Small intestine (tissue), 7 donors: Measurements from ENCODE around the gene HAUS8. TPM values are rescaled to one million over a fixed set of nuclear protein-coding genes. Genes with fewer than 3 reads are reported as not detected.

Experiments used
- DNase-seq, 2 donors: peaks; one replicate each; pipeline versions ENCODE4 v3.0.0 to v3.0.0-alpha.2; 2013
- FAIRE-seq: peaks from 2 replicates; lab custom pipeline; 2012; peaks lifted over from hg19 to GRCh38; lab: Jason Lieb, UNC
- H3K27ac ChIP-seq, 3 donors: one replicate each; pipeline ENCODE4 v1.5.1; 2013; ENCODE audit warnings: low read length in 2 of 3, mild to moderate bottlenecking in 2 of 3, control low read depth in 1 of 3, inconsistent platforms in 1 of 3, low read depth in 1 of 3, moderate library complexity in 1 of 3
- H3K27me3 ChIP-seq, 3 donors: one replicate each; pipeline ENCODE4 v1.6.1; 2013; ENCODE audit warnings: low read length in 3 of 3, inconsistent platforms in 1 of 3; ENCODE audit not compliant: control insufficient read depth in 3 of 3, insufficient read depth in 3 of 3
- H3K36me3 ChIP-seq, 3 donors: one replicate each; pipeline ENCODE4 v1.6.1; 2013; ENCODE audit warnings: low read length in 3 of 3, inconsistent platforms in 1 of 3, low read depth in 1 of 3, mild to moderate bottlenecking in 1 of 3, moderate library complexity in 1 of 3; ENCODE audit not compliant: control insufficient read depth in 3 of 3, insufficient read depth in 2 of 3
- H3K4me1 ChIP-seq, 3 donors: one replicate each; pipeline ENCODE4 v1.6.1; 2013; ENCODE audit warnings: low read length in 2 of 3, inconsistent platforms in 1 of 3, low read depth in 1 of 3, mild to moderate bottlenecking in 1 of 3, moderate library complexity in 1 of 3; ENCODE audit not compliant: control insufficient read depth in 3 of 3, insufficient read depth in 2 of 3
- H3K4me3 ChIP-seq, 3 donors: one replicate each; pipeline ENCODE4 v1.5.1; 2013; ENCODE audit warnings: low read length in 3 of 3, control low read depth in 1 of 3, inconsistent platforms in 1 of 3, low read depth in 1 of 3, mild to moderate bottlenecking in 1 of 3, moderate library complexity in 1 of 3
- H3K9me3 ChIP-seq, 2 donors: one replicate each; pipeline ENCODE4 v1.6.1; 2013; ENCODE audit warnings: low read depth in 1 of 2, low read length in 1 of 2; ENCODE audit not compliant: control insufficient read depth in 2 of 2, insufficient read depth in 1 of 2
- WGBS, 3 donors: extraction: QIAGEN DNeasy Blood & Tissue Kit; methylation state at CpG; one replicate each; pipeline ENCODE4 v1.1.7; 2013; 5-methylcytosine and 5-hydroxymethylcytosine counted together
- polyA plus RNA-seq, 4 donors: library from polyadenylated mRNA; stranded (reverse) in 3 of 4; unstranded in 1 of 4; fragments of 200-250 nt in 3 of 4; fragments of 120-200 nt in 1 of 4; gene quantifications; one replicate each; pipeline versions ENCODE4 v1.2.1 to v1.2.3, GENCODE V29; 2013
- donor health status: healthy with polysubstance abuse.
- donor health status: control.
- donor health status: control.
- donor health status: Bipolar disorder and iron deficiency.
- donor health status: healthy.

Gene HAUS8
- polyA plus RNA-seq, 4 donors, result 7.4 to 16.5 (median 13.2) TPM

GRCh38 chr19:17086120-17086519, 10.9 kb upstream of the HAUS8 start:
- H3K36me3 ChIP-seq, result peaks cover 0 to 28% (median 0%) of the 10 kb centered on the region in 3 donors
- peaks cover 0 to 9% (median 5%) of the 10 kb centered on the region in 3 donors for H3K4me1 ChIP-seq
- peaks cover 0 to 4% of the 10 kb centered on the region in 2 donors for H3K9me3 ChIP-seq
- FAIRE-seq, result no peak
- H3K27me3 ChIP-seq, result no peaks in the 10 kb centered on the region
- 88 to 90% (median 89%) methylated on average over 14 of the region's 14 CpGs for WGBS, 3 donors
- DNase-seq, result no peak
- no peak overlapping the region for H3K27ac ChIP-seq
- H3K4me3 ChIP-seq, result no peak overlapping the region

- Histone ChIP-seq H3K36me3 (peaks cover 0 to 33% (median 0%) of the 10 kb centered on the region in 3 donors), H3K27me3 (no peaks in the 10 kb centered on the region), H3K4me1 (peaks cover 0 to 12% (median 6%) of the 10 kb centered on the region in 3 donors), H3K9me3 (no peaks in the 10 kb centered on the region), H3K27ac (peak overlapping the region in 2 of 3 donors; percentile 1 to 58), H3K4me3 (no peak overlapping the region)
- 69 to 85% (median 83%) methylated on average over 19 to 20 of the region's 20 CpGs for WGBS, 3 donors
- no peak for FAIRE-seq
- DNase-seq, result no peak
These were observed 6.7 kb upstream of the HAUS8 start for GRCh38 chr19:17081672-17082630.

GRCh38 chr19:17080440-17080801, 5.2 kb upstream of the HAUS8 start:
- Histone ChIP-seq H3K4me3 (no peak overlapping the region), H3K9me3 (no peaks in the 10 kb centered on the region), H3K4me1 (peaks cover 0 to 12% (median 8%) of the 10 kb centered on the region in 3 donors), H3K36me3 (peaks cover 0 to 20% (median 0%) of the 10 kb centered on the region in 3 donors), H3K27ac (peak overlapping the region; percentile 16 to 94 (median 63)), H3K27me3 (no peaks in the 10 kb centered on the region)
- FAIRE-seq (no peak), DNase-seq (no peak)
- WGBS, 3 donors, result 75 to 91% (median 86%) methylated on average over 4 of the region's 4 CpGs

GRCh38 chr19:17079710-17080439, 4.6 kb upstream of the HAUS8 start:
- 41 to 62% (median 45%) methylated on average over 28 of the region's 28 CpGs for WGBS, 3 donors
- Histone ChIP-seq H3K36me3 (peaks cover 0 to 20% (median 0%) of the 10 kb centered on the region in 3 donors), H3K9me3 (no peaks in the 10 kb centered on the region), H3K4me3 (peak overlapping the region in 2 of 3 donors; percentile 11 to 28), H3K4me1 (peaks cover 0 to 12% (median 8%) of the 10 kb centered on the region in 3 donors), H3K27me3 (no peaks in the 10 kb centered on the region), H3K27ac (peak overlapping the region; percentile 63 to 94 (median 78))
- DNase-seq (peak; percentile 21 to 30), FAIRE-seq (no peak)

GRCh38 chr19:17078920-17079709, 3.9 kb upstream of the HAUS8 start:
- no peak for DNase-seq
- Histone ChIP-seq H3K27me3 (no peaks in the 10 kb centered on the region), H3K9me3 (no peaks in the 10 kb centered on the region), H3K4me1 (peaks cover 0 to 13% (median 12%) of the 10 kb centered on the region in 3 donors), H3K36me3 (peaks cover 0 to 20% (median 0%) of the 10 kb centered on the region in 3 donors), H3K27ac (peak overlapping the region; percentile 63 to 94 (median 78)), H3K4me3 (peak overlapping the region in 2 of 3 donors; percentile 11 to 28)
- no peak for FAIRE-seq
- 66 to 70% (median 69%) methylated on average over 19 of the region's 19 CpGs for WGBS, 3 donors

GRCh38 chr19:17078036-17078919, 3.0 kb upstream of the HAUS8 start:
- Histone ChIP-seq H3K27me3 (no peaks in the 10 kb centered on the region), H3K4me3 (no peak overlapping the region), H3K9me3 (no peaks in the 10 kb centered on the region), H3K36me3 (peaks cover 0 to 21% (median 0%) of the 10 kb centered on the region in 3 donors), H3K4me1 (peaks cover 0 to 13% (median 12%) of the 10 kb centered on the region in 3 donors), H3K27ac (peak overlapping the region in 1 of 3 donors; percentile 94)
- 82 to 89% (median 86%) methylated on average over 19 of the region's 19 CpGs for WGBS, 3 donors
- no peak for DNase-seq
- no peak for FAIRE-seq

- 84 to 89% (median 85%) methylated on average over 17 of the region's 17 CpGs for WGBS, 3 donors
- H3K27me3 ChIP-seq, result no peaks in the 10 kb centered on the region
- peaks cover 0 to 26% (median 0%) of the 10 kb centered on the region in 3 donors for H3K36me3 ChIP-seq
- H3K4me1 ChIP-seq, result peaks cover 0 to 13% (median 12%) of the 10 kb centered on the region in 3 donors
- no peak overlapping the region for H3K4me3 ChIP-seq
- no peaks in the 10 kb centered on the region for H3K9me3 ChIP-seq
- H3K27ac ChIP-seq, result peak overlapping the region in 2 of 3 donors; percentile 1 to 17
- DNase-seq (no peak), FAIRE-seq (no peak)
These were observed 2.3 kb upstream of the HAUS8 start for GRCh38 chr19:17077447-17078028.
